Measurements from ENCODE around the gene LONP1.

Gene LONP1

DNA sequence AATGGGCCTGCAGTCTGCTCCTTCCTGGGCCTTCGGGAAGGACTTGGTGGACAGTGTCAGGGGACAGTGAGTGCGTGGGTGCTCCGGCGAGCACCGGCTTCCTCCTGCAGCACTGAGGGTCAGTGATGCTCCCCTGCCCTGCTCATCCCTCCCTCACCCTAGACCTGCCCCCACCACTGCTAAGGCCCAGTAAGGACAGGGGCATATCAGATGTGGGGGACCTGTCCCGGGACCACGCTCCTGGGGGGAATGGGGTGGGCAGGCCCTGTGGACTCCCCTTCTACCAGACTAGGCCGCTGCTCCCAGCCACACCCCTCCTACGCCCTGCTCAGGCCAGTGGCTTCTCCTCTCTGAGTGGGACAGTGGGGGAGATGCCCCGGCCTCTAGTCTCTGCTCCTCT is 42.8 kb downstream of the LONP1 start:
- no peak for DNase-seq

DNA sequence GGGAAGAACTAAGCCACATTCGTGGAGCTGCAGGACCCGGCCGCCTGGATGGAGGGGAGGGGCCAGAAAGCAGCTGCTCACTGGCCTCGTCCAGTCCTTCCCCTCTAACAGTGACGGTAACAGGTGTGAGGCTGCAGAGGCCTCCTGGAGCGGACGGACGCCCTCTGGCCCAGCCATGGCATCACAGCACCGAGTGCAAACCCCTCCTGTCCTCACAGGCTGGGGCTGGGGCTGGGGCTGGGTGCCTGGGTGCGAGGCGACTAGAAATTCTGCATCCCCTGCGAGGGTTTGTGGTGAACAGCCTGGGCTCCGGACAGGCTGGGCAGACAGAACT is 43.2 kb downstream of the LONP1 start:
- no peak for DNase-seq

DNA sequence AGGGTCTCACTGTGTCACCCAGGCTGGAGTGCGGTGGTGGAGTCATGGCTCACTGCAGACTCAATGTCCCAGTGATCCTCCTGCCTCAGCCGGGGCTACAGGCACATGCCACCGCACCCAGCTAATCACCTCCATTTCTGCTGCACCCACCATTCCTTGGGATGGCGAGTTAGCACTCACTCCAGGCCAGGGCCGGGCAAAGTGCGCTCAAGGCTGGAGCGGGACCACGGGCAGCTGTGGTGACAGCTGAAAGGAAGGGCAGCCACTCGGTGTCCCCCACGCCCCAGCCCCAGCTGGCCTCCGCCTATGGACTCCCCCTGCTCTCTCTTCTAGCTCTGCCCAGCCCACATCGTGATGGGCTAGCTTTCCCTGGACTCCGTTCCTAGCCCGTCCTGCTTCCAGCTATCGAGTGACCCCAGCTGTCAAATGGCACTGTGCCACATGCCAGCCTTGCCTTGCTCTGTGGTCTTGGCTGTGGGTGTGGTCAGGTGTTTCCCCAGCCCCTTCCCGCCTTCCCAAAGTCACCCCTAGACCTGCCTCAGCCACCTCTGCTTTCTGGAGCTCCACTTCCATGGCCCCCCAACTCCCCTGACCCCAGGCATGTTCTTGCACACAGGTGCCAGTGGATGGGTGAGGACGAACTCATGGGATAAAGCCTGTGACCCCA is 43.7 kb downstream of the LONP1 start:
- no peak for DNase-seq

DNA sequence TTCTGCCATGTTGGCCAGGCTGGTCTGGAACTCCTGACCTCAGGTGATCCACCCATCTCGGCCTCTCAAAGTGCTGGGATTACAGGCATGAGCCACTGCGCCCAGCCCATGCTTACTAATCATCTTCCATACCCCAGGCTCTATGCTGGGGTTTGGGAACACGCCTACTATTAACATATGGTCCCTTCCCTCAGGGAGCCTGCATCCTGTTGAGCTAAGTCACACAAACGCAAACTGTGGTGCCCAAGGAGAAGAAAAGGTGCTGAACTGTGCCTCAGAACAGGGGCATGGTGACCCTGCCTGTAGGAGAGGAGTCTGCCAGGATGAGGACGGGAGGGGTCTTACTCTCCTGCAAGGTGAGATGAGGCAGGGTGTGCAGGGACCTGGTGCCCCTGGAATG is 45.2 kb downstream of the LONP1 start:
- DNase-seq, result no peak

GRCh38 chr19:5673752-5674151 is 46.2 kb downstream of the LONP1 start:
- no peak for DNase-seq

DNA sequence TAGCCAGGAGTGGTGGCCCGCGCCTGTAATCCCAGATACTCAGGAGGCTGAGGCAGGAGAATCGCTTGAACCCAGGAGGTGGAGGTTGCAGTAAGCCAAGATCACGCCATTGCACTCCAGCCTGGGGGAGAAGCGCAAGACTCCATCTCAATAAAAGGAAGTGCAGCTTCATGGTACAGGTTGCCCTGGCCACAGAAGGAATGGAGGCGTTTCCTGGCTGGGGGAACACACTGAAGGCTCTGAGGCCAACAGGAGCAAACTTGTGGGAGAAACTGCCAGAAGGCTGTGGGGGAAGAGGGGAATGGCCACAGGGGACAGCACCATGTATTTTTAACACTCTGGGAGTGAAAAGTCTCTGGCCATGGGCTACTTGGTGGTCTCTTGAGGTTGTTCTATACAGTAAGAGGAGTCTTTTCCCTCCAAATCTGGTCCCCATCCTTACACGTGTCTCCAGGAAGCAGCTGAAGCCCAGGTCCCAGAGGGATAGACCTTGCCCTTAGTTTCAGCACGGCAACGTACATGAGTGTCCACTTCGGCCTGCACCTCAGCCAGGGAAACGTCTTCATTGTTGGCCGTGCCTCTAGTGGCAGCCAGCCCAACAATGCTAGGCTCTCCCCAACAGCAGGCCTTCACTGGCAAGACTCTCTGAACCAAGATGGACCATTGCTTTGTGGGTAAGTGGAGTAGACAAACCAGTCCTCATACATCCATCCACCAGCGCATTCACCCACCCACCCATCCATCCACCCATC is 47.1 kb downstream of the LONP1 start:
- no peak for DNase-seq

DNA sequence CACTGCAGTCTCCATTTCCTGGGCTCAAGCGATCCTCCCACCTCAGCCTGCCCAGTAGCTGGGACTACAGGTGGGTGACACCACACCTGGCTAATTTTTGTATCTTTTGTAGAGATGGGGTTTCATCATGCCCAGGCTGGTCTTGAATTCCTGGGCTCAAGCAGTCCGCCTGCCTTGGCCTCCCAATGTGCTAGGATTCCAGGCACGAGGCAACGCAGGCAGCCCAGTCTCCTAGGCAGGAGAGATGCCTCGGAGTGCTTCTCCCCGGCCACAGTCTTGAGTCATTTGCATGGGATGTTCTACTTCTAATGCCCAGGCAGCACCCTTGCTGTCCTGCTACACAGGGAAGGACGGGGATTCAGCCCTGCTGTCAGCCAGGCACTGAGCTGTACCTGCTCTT is 48.3 kb downstream of the LONP1 start:
- no peak for DNase-seq

DNA sequence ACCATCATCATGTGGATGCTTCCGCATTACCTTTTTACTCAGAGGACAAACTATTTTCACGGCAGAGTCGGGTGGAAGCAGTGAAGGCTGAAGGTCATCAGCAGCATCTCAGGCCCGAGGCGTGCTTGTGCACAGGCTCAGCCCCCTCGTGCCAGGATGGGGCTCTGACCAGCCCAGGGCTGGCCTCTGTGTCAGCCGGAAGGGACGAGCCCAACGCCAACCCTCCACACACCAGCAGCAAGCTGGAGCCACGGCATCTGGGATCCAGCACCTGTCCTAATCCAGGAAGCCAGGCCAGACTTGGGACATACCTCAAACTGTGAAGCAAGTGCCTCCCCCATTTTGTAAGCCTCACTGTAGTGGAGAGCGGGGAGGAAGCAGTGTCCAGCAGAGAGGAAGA is 50.7 kb downstream of the LONP1 start:
- no peak for DNase-seq

DNA sequence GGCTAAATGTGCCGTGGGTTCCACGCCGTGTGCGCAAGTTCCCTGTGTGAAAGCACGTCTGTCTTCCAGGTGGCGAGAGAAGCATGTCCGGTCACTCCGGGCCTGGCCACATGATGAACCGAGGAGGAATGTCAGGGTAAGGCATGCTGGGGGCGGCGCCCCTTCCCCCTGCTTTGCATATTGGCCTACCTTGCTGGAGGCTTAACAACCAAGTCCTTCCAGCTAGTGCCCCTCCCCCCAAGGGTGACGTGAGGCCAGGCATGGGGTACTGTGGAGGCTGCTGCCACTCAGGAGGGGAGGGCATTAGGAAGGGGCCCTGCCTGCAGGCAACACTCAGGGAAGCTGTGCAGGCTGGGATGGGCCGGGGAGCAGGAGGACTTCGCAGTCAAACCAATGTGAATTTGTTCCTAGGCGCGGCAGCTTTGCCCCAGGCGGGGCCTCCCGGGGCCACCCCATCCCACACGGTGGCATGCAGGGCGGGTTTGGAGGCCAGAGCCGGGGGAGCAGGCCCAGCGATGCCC is 52.1 kb downstream of the LONP1 start:
- DNase-seq, result no peak

GRCh38 chr19:5666921-5667610 is 52.9 kb downstream of the LONP1 start:
- no peak for DNase-seq

DNA sequence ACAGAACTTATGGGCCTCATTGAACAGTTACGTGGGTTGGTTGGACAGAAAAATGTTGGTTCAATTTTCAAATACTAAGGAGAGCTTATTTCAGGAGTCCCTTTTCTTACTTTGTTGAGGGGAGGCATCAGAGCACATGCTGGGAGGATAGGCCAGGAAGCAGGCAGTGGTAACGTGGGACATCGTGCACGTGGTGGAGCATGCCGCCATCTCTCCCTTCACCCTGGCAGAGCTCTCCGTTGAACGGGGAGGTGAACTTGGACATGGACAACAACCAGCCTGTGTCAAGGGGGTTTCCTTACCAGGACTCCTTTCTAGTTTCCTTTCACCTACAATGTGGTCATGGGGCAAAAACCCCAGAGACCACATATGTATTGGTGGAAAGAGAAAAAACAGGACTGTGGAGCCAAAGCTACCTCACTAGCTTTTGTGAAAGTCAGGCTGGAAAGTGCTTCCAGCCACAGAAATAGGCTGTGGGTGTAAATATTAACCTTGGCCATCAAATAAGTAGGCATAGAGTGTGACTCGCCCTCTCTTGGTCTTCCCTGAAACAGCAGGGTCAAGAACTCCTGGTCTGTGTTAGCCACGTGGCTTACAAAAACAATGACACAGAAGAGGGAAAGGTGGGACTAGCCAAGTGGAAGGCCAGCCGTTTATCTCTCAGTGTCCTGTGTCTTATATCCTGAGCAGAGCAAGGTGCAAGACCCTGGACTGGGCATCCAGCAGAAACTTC is 54.0 kb downstream of the LONP1 start:
- DNase-seq, result no peak

DNA sequence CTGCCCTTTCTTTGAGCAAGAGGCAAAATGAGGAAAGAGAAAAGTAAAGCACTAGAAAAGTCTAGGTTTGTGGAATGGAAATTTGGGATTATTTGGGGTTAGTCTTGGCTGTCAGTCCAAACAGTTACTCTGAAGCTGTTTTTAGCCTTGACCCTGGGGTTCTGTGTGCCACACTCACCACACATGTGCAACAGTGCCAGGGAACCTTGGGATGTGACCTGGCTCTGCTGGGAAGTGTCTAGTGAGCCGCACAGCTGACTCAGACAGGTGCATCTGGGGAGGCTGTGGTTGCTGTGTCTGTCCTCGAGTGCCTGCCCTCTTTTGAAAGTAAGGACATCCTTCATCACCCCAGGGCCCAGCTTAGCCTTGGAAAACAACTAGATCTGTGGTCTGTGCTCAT is 55.4 kb downstream of the LONP1 start:
- DNase-seq, result no peak

GRCh38 chr19:5663904-5664303 is 56.0 kb downstream of the LONP1 start:
- DNase-seq, result no peak

DNA sequence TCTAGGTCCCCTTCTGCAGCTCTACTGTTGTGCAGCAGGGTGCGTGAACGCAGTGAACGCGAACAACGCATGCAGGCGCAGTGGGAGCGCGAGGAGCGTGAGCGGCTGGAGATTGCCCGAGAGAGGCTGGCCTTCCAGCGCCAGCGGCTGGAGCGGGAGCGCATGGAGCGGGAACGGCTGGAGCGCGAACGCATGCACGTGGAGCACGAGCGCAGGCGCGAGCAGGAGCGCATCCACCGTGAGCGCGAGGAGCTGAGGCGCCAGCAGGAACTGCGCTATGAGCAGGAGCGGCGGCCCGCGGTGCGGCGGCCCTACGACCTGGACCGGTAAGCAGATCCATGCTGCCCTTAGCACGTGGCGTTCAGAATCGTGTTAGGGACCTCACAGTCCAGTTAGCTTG is 58.5 kb downstream of the LONP1 start:
- no peak for DNase-seq

DNA sequence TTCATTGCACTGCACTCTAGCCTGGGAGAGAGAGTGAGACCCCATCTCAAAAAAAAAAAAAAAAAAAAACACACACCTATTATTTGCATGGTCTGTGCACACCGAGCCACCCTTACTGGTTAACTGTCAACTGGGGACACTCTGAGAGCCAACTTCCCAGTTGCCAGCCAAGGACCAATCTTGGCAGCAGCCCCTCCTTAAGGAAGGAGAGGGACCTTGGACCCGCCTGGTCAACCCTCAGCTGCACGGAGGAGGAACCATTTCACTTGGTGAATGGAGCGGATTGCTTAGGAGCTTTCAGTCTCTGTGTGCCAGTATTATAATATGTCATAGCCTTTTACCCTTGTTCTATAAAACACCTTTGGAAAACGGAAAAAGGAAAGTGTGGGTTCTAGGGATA is 64.5 kb downstream of the LONP1 start:
- no peak for DNase-seq

- no peak for DNase-seq
Measured at GRCh38 chr19:5654931-5655330, 65.0 kb downstream of the LONP1 start.

DNA sequence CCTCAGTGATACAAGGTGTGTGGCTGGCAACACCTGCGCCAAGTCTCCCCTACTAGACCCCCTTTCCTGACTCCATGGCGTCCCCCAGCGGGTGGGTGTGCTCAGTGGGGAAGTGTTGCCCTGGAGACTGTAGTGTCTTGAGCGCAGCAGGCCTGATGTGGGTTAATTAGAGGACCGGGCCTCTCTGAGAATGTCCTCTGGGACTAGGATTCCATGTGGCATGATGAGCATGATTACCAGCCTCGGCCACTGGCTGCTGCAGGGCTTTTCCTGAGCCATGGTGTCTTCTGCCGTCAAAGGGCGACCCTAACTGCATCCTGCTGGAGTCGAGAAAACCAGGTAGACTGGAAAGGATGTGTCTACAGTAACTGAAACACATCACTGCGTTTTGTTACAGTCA is 67.7 kb downstream of the LONP1 start:
- DNase-seq, result no peak

DNA sequence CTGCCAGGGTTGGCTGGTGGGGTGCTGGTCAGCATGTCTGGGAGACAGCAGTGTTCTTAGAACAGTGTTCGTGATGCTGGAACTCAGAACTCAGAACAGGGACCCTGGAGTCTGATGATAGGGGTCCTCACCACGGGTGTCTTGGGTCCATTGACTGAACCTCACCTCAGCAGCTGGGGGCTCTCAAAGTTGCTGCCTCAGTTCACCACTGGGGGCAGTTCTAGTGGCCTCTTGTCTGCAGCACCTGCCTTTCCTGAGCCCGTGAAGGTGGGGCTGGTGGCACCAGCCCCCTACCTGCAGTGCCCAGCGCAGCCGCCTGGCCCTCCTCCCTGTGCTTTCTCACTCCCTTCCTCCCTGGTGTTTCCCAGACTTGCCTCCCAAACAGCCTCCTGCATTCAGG is 68.6 kb downstream of the LONP1 start:
- DNase-seq, result no peak

DNA sequence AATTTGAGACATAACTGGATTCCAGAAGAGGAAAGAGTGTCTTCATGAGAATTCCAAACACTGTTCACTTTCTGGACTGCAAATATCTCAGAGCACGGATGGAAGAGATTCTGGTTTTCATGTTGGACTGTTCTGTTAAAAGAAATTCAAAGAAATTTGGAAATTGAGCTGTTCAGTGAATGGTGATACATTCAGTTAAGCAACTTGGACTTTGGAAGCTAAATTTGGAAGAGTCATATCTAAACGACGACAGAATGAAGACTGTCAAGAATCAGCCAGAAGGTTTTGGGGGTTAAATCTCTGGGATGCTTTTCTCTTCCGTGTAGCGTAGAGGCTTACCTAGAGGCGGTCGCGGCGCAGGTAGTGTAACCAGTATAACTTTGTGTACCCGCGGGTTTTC is 71.5 kb downstream of the LONP1 start:
- DNase-seq, result no peak

DNA sequence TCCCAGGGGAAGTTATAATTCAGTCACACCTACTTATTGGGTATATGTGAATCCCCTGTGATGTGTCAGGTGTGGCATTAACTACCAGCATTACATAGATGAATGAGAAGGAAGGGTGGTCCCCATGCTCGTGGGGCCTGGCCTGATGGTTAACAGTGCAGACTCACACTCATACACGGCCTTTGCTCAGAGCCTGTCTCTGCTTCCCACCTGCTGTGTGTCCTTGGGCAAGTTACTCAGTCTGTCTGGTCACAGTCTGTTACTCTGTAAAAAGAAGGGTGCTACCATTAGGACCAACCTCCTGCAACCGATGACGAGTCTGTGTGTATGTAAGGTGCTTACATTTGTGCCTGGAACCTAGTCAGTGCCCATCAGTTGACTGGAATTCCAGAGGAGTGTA is 73.2 kb downstream of the LONP1 start:
- DNase-seq, result no peak

DNA sequence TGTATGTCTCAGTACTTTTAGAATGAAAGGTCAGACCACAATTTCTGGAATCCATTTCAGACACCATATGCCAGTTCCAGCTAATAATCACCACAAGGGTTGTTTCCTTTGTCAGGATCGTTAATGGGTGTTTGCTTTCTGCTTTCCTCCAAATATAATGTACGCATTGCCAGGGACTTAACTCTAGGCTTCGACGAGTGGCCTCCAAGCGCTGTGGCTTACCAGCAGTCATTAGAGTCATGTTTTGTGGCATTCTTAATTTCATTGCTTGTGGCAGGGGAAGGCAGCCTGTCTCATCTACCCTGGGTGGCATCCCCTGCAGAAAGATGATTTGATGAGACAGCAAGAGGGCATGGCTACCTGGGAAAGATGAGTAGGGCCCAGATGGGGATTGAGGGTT is 74.5 kb downstream of the LONP1 start:
- no peak for DNase-seq

DNA sequence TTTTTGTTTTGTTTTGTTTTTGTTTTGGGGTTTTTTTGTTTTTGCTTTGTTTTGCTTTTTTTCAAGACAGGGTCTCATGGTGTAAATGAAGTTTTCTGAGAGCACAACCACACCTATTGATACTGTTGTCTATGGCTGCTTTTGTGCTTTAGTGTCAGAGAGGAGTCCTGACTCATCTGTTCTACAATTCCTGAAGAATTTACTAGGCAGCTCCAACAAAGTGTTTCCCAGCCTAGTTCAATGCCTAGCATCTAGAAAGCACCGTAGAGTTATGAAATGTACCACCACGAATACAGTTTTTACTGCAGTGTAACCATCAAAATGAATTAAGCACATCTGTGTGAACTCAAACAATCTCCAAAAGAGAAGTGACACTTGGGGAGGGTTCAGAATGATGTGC is 75.9 kb downstream of the LONP1 start:
- no peak for DNase-seq

- no peak for DNase-seq
Measured at GRCh38 chr19:5643060-5643459, 76.9 kb downstream of the LONP1 start.

DNA sequence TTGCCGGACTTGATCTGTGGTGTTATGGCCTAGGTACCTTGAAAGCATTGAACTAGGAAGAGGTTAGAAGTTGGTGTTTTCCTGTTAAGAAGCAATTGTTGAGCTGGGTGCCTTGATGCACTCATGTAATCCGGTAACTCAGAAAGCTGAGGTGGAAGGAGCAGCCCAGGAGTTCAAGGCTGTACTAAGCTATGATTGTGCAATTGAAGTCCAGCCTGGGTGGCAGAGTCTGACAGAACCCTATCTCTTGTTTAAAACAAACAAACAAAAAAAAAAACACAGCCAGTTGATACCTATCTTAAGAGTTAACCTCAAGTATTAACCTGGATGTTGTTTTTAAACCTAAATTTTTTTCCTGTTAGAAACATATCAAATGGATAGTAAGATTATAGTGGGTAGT is 77.7 kb downstream of the LONP1 start:
- DNase-seq, result no peak
